H1 (cell line): ENCODE data around the gene NEK11. TPM values are rescaled to one million over a fixed set of nuclear protein-coding genes. Genes with fewer than 3 reads are reported as not detected.

Source experiments
- CTCF ChIA-PET: fragments of 300-600 bp; sonication (Branson Sonifier 250); formaldehyde crosslinking; loops from one replicate; lab custom pipeline; 2021; ENCODE audit not compliant: partially characterized antibody; lab: Charles Lee
- POLR2A ChIA-PET: fragments of 300-600 bp; sonication (Branson Sonifier 250); formaldehyde crosslinking; loops from one replicate; lab custom pipeline; 2021; ENCODE audit warnings: inconsistent platforms; ENCODE audit not compliant: partially characterized antibody; lab: Charles Lee
- DNase-seq, 2 experiments: peaks; one replicate each; pipeline versions ENCODE4 v3.0.0 to v3.0.0-alpha.2; 2010 to 2022; ENCODE audit warnings: low spot score in 2 of 2, low read depth in 1 of 2, mixed read lengths in 1 of 2
- FAIRE-seq: peaks from 2 replicates; lab custom pipeline; 2011; peaks lifted over from hg19 to GRCh38; lab: Jason Lieb, UNC
- H2AFZ ChIP-seq: 2 replicates; pipeline ENCODE4 v1.8.1; 2012; ENCODE audit warnings: low read length, inconsistent platforms
- H2AK5ac ChIP-seq: 2 replicates; pipeline ENCODE4 v1.6.1; 2013; ENCODE audit warnings: low read depth, low read length
- H2BK120ac ChIP-seq: replicated peaks from 2 replicates; pipeline ENCODE3; 2013; ENCODE audit warnings: low read depth, low read length, inconsistent platforms
- H2BK12ac ChIP-seq: 2 replicates; pipeline ENCODE4 v1.6.1; 2013; ENCODE audit warnings: low read depth, low read length
- H2BK15ac ChIP-seq: 2 replicates; pipeline ENCODE4 v1.6.1; 2013; ENCODE audit warnings: low read length
- H2BK20ac ChIP-seq: 2 replicates; pipeline ENCODE4 v1.6.1; 2013; ENCODE audit warnings: low read length
- H2BK5ac ChIP-seq: 2 replicates; pipeline ENCODE4 v1.6.1; 2013; ENCODE audit warnings: low read depth, low read length
- H3K14ac ChIP-seq: 2 replicates; pipeline ENCODE4 v1.6.1; 2013; ENCODE audit warnings: inconsistent platforms; ENCODE audit not compliant: insufficient read length
- H3K18ac ChIP-seq: 2 replicates; pipeline ENCODE4 v1.6.1; 2013; ENCODE audit warnings: low read length; ENCODE audit errors: extremely low read depth
- H3K23ac ChIP-seq: 2 replicates; pipeline ENCODE4 v1.6.1; 2013; ENCODE audit warnings: inconsistent platforms; ENCODE audit not compliant: insufficient read length
- H3K23me2 ChIP-seq: 2 replicates; pipeline ENCODE4 v1.6.1; 2013; ENCODE audit warnings: low read depth, low read length
- H3K27ac ChIP-seq: 2 replicates; pipeline ENCODE4 v1.6.1; 2011; ENCODE audit warnings: low read depth, low read length, inconsistent platforms
- H3K27me3 ChIP-seq, 4 experiments: replicated peaks in 1 of 4; 1 replicate in 1 of 4; 2 replicates in 3 of 4; pipeline versions ENCODE4 v1.6.1 to v1.8.1; 2011 to 2013; ENCODE audit warnings: low read length in 3 of 4, mild to moderate bottlenecking in 3 of 4, inconsistent platforms in 2 of 4, mixed read lengths in 2 of 4, moderate library complexity in 1 of 4; ENCODE audit not compliant: control insufficient read depth in 3 of 4, insufficient read depth in 3 of 4; ENCODE audit errors: extremely low read depth in 1 of 4
- H3K36me3 ChIP-seq, 4 experiments: 2 replicates each; pipeline versions ENCODE4 v1.6.1 to v1.8.1; 2011 to 2013; ENCODE audit warnings: mild to moderate bottlenecking in 4 of 4, low read length in 3 of 4, moderate library complexity in 2 of 4, control low read depth in 1 of 4, inconsistent platforms in 1 of 4; ENCODE audit not compliant: insufficient read depth in 4 of 4, control insufficient read depth in 2 of 4
- H3K4ac ChIP-seq: replicated peaks from 2 replicates; pipeline ENCODE3; 2013; ENCODE audit warnings: low read length, low read depth, mixed read lengths, inconsistent platforms; ENCODE audit not compliant: insufficient read length
- H3K4me1 ChIP-seq, 4 experiments: replicated peaks in 1 of 4; 1 replicate in 1 of 4; 2 replicates in 3 of 4; pipeline versions ENCODE4 v1.6.1 to v1.8.1; 2011 to 2013; ENCODE audit warnings: low read length in 3 of 4, inconsistent platforms in 2 of 4, mixed read lengths in 1 of 4; ENCODE audit not compliant: insufficient read depth in 4 of 4, control insufficient read depth in 3 of 4
- H3K4me2 ChIP-seq, 2 experiments: 2 replicates each; pipeline versions ENCODE4 v1.6.1 to v1.8.1; 2011 to 2013; ENCODE audit warnings: low read depth in 2 of 2, low read length in 2 of 2, control low read depth in 1 of 2, inconsistent platforms in 1 of 2, mild to moderate bottlenecking in 1 of 2; ENCODE audit not compliant: insufficient read depth in 1 of 2
- H3K4me3 ChIP-seq, 4 experiments: fragments of 200-600, 300-600 bp in 1 of 4; sonication (generic), shearing (Covaris generic), sonication (Bioruptor Twin) in 1 of 4; 2 replicates each; pipeline versions ENCODE4 v1.5.1 to v1.8.1; 2011 to 2016; ENCODE audit warnings: low read length in 4 of 4, low read depth in 3 of 4, control low read depth in 2 of 4, inconsistent platforms in 2 of 4, mild to moderate bottlenecking in 2 of 4, mixed read lengths in 1 of 4, moderate library complexity in 1 of 4; ENCODE audit not compliant: insufficient read depth in 2 of 4; ENCODE audit errors: extremely low read depth in 1 of 4
- H3K56ac ChIP-seq: replicated peaks from 2 replicates; pipeline ENCODE3; 2013; ENCODE audit warnings: low read depth, mild to moderate bottlenecking, mixed read lengths, low read length, inconsistent platforms; ENCODE audit not compliant: insufficient read length
- H3K79me1 ChIP-seq: 2 replicates; pipeline ENCODE4 v1.6.1; 2013; ENCODE audit warnings: low read depth, low read length, control low read depth
- H3K79me2 ChIP-seq, 2 experiments: 2 replicates each; pipeline versions ENCODE4 v1.6.1 to v1.8.1; 2012 to 2013; ENCODE audit warnings: low read length in 2 of 2, mild to moderate bottlenecking in 2 of 2, inconsistent platforms in 1 of 2; ENCODE audit not compliant: insufficient read depth in 2 of 2, control insufficient read depth in 1 of 2
- H3K9ac ChIP-seq, 4 experiments: replicated peaks in 1 of 4; 1 replicate in 1 of 4; 2 replicates in 3 of 4; pipeline versions ENCODE4 v1.6.1 to v1.8.1; 2011 to 2013; ENCODE audit warnings: low read depth in 3 of 4, low read length in 3 of 4, control low read depth in 2 of 4, mild to moderate bottlenecking in 2 of 4, moderate library complexity in 2 of 4, inconsistent platforms in 1 of 4; ENCODE audit errors: extremely low read depth in 1 of 4
- H3K9me3 ChIP-seq, 2 experiments: 2 replicates each; pipeline versions ENCODE4 v1.6.1 to v1.8.1; 2012 to 2013; ENCODE audit warnings: mild to moderate bottlenecking in 2 of 2, moderate library complexity in 2 of 2, control low read depth in 1 of 2, inconsistent platforms in 1 of 2, low read depth in 1 of 2, low read length in 1 of 2, mixed read lengths in 1 of 2; ENCODE audit not compliant: insufficient read depth in 2 of 2
- H4K20me1 ChIP-seq, 2 experiments: replicated peaks in 1 of 2; 2 replicates each; pipeline versions ENCODE3 to v1.8.1; 2011 to 2013; ENCODE audit warnings: inconsistent platforms in 2 of 2, low read length in 2 of 2, mild to moderate bottlenecking in 1 of 2; ENCODE audit not compliant: insufficient read depth in 2 of 2, control insufficient read depth in 1 of 2
- H4K5ac ChIP-seq: 2 replicates; pipeline ENCODE4 v1.6.1; 2013; ENCODE audit warnings: low read length, low read depth, mixed read lengths, inconsistent platforms; ENCODE audit not compliant: insufficient read length
- H4K8ac ChIP-seq: 2 replicates; pipeline ENCODE4 v1.8.0; 2013; ENCODE audit warnings: mild to moderate bottlenecking, moderate library complexity, low read length, inconsistent platforms; ENCODE audit not compliant: insufficient read depth; ENCODE audit errors: extremely low read depth
- H4K91ac ChIP-seq: replicated peaks from 2 replicates; pipeline ENCODE3; 2013; ENCODE audit warnings: low read length, mixed read lengths, inconsistent platforms; ENCODE audit not compliant: insufficient read length
- CBX8 ChIP-seq: fragments of 300-800, 300-1000 bp; sonication (generic); IDR thresholded peaks from 2 replicates; pipeline ENCODE4 v1.7.1; 2016; ENCODE audit warnings: low read depth, low read length, borderline replicate concordance
- CTBP2 ChIP-seq: IDR thresholded peaks from 2 replicates; pipeline ENCODE4 v1.7.0; 2011; ENCODE audit warnings: borderline replicate concordance, mild to moderate bottlenecking, moderate library complexity, mixed read lengths, low read length; ENCODE audit not compliant: insufficient read depth, insufficient read length
- FOSL1 ChIP-seq: IDR thresholded peaks from 2 replicates; pipeline ENCODE4 v1.6.1; 2011; ENCODE audit warnings: mild to moderate bottlenecking, low read depth, low read length, moderate library complexity; ENCODE audit not compliant: insufficient read depth
- KDM1A ChIP-seq: fragments of 200-600, 300-600 bp; sonication (generic); IDR thresholded peaks from 2 replicates; pipeline ENCODE4 v1.7.1; 2016; ENCODE audit warnings: mild to moderate bottlenecking, low read length, borderline replicate concordance
- KDM5A ChIP-seq: fragments of 200-600 bp; IDR thresholded peaks from 2 replicates; pipeline ENCODE4 v1.7.1; 2012; ENCODE audit warnings: mild to moderate bottlenecking, low read length, inconsistent platforms, mixed read lengths
- SIN3A ChIP-seq, 2 experiments: IDR thresholded peaks in 1 of 2; conservative IDR thresholded peaks in 1 of 2; 2 replicates each; pipeline ENCODE4 v1.6.1; 2011 to 2012; ENCODE audit warnings: low read length in 2 of 2, improper control_type of control experiment in 1 of 2, low read depth in 1 of 2, mild to moderate bottlenecking in 1 of 2
- TBP ChIP-seq: IDR thresholded peaks from 2 replicates; pipeline ENCODE4 v1.6.1; 2011; ENCODE audit warnings: low read depth, low read length, improper control_type of control experiment
- TCF12 ChIP-seq: IDR thresholded peaks from 2 replicates; pipeline ENCODE4 v1.6.1; 2011; ENCODE audit warnings: low read depth, mild to moderate bottlenecking, low read length
- WGBS, 2 experiments: shearing (Covaris generic) in 1 of 2; methylation state at CpG; one replicate each; pipeline versions ENCODE4 v1.1.6 to v1.1.7; 2013 to 2015; ENCODE audit warnings: low lambda C conversion rate in 2 of 2, mixed read lengths in 2 of 2, inconsistent platforms in 1 of 2, low coverage in 1 of 2, missing lambda C conversion rate in 1 of 2; ENCODE audit not compliant: insufficient replicate concordance in 2 of 2, insufficient coverage in 1 of 2, insufficient read length in 1 of 2; ENCODE audit errors: extremely low coverage in 1 of 2, missing lambda C conversion rate in 1 of 2; 5-methylcytosine and 5-hydroxymethylcytosine counted together
- polyA plus RNA-seq, 7 experiments: library from polyadenylated mRNA; depleted of rRNA in 3 of 7; stranded (reverse) in 5 of 7; unstranded in 2 of 7; fragments of >200 nt in 5 of 7; fragments of 200-250 nt in 2 of 7; gene quantifications; 1 replicate in 5 of 7; 2 replicates in 1 of 7; 4 replicates in 1 of 7; pipeline versions ENCODE4 v1.2.1 to v1.2.3, GENCODE V29; 2011 to 2013; ENCODE audit warnings: missing spikeins in 2 of 7, mixed read lengths in 2 of 7
- total RNA-seq: library from RNA; stranded (reverse); fragmentation: NEBNext Ultra II Directional; extraction: Animal tissue kit (Norgen Biotek cat#: 25700); gene quantifications from 2 replicates; pipeline ENCODE4 v1.2.1, GENCODE V29; 2021

Gene NEK11
- total and polyA plus RNA-seq, 2 of the 8 experiments (the other 6 are each of a cell fraction or from before 2014, with no cell fraction given): 0.60 TPM; not detected in 1

DNA sequence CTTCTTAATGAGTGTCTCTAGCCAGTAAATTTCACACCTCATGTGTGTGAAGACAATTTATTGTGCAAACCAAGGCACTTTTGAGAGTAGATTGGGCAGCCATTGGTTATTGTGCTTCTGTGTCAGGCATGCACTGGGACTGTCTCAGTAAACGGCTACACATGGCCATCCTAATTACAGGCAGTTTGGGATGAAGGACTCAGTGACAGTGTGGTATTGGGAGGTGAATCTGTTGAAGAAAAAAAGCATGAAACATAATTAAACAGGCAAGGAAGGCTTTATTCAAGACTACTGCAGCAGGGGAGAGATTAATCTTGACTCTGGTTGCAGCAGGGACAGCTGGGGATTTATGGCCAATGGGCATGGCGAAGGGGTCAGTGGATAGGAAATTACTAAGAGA is 297.1 kb downstream of the NEK11 start:
- CTCF ChIA-PET: interaction anchor here (1.1 kb wide), 1 partner anchor 39 kb away, joined by 4 read pairs; no protein-coding TSS in a partner anchor
- H2BK12ac ChIP-seq: no peak overlapping the region
- no peak overlapping the region for H3K27ac ChIP-seq
- no peak overlapping the region for H3K23ac ChIP-seq
- no peak overlapping the region for H3K56ac ChIP-seq
- H4K8ac ChIP-seq: no peak overlapping the region
- no peak overlapping the region for H3K14ac ChIP-seq
- H3K4ac ChIP-seq: no peak overlapping the region
- no peak overlapping the region for H2BK15ac ChIP-seq
- H3K79me2 ChIP-seq: no peaks in the 10 kb centered on the region
- no peaks in the 10 kb centered on the region for H3K36me3 ChIP-seq
- H2BK20ac ChIP-seq: no peak overlapping the region
- no peak overlapping the region for H3K4me2 ChIP-seq
- no peaks in the 10 kb centered on the region; a peak in 1 of 7 replicates for H3K27me3 ChIP-seq
- H3K23me2 ChIP-seq: no peaks in the 10 kb centered on the region
- WGBS, 2 experiments: 71% methylated on average over 2 of the region's 2 CpGs; no CpG with 5 or more reads in 1 of the 2 experiments
- no peak overlapping the region for H4K5ac ChIP-seq
- H3K4me3 ChIP-seq: no peak overlapping the region
- no peak overlapping the region for H2BK5ac ChIP-seq
- no peak overlapping the region for H3K18ac ChIP-seq
- H2BK120ac ChIP-seq: no peak overlapping the region
- no peak overlapping the region for H2AK5ac ChIP-seq
- POLR2A ChIA-PET: interaction anchor here (1.1 kb wide), 1 partner anchor 9 kb away, joined by 3 read pairs; no protein-coding TSS in a partner anchor
- H3K79me1 ChIP-seq: no peaks in the 10 kb centered on the region
- H2AFZ ChIP-seq: no peak overlapping the region
- H3K9ac ChIP-seq: no peak overlapping the region
- TF ChIP-seq CTBP2 (no peak), FOSL1 (no peak), TCF12 (no peak), KDM5A (no peak), SIN3A (conservative IDR thresholded peaks at IDR 0.05 in 1 of 2, IDR thresholded peaks at IDR 0.05 in 1 of 2; ENCODE audit: low read depth in 1 of 2, low read length in 2 of 2) (no peak), KDM1A (no peak), CBX8 (no peak), TBP (no peak)
- H3K4me1 ChIP-seq: peaks cover 0 to 6% (median 1%) of the 10 kb centered on the region in 4 experiments; a peak in 6 of 7 replicates
- DNase-seq (no peak), FAIRE-seq (no peak)
- H4K20me1 ChIP-seq: no peaks in the 10 kb centered on the region
- H4K91ac ChIP-seq: no peak overlapping the region
- no peaks in the 10 kb centered on the region for H3K9me3 ChIP-seq
